IMR-90 (cell line): Measurements from ENCODE around the gene MAG.

Source experiments
- MAZ ChIP-seq: IDR thresholded peaks from 2 replicates; pipeline ENCODE4 v1.6.1; 2012; ENCODE audit warnings: low read depth, mild to moderate bottlenecking, low read length, improper control_type of control experiment, moderate library complexity, borderline replicate concordance
- POLR2A ChIP-seq: IDR thresholded peaks from 2 replicates; pipeline ENCODE4 v1.6.1; 2012; ENCODE audit warnings: mild to moderate bottlenecking, low read depth, low read length
- TF ChIP-seq, protein P1 (sequence below): conservative IDR thresholded peaks from 2 replicates; pipeline ENCODE4 v1.5.1; 2012; ENCODE audit warnings: mild to moderate bottlenecking, low read depth, low read length, improper control_type of control experiment

DNA sequence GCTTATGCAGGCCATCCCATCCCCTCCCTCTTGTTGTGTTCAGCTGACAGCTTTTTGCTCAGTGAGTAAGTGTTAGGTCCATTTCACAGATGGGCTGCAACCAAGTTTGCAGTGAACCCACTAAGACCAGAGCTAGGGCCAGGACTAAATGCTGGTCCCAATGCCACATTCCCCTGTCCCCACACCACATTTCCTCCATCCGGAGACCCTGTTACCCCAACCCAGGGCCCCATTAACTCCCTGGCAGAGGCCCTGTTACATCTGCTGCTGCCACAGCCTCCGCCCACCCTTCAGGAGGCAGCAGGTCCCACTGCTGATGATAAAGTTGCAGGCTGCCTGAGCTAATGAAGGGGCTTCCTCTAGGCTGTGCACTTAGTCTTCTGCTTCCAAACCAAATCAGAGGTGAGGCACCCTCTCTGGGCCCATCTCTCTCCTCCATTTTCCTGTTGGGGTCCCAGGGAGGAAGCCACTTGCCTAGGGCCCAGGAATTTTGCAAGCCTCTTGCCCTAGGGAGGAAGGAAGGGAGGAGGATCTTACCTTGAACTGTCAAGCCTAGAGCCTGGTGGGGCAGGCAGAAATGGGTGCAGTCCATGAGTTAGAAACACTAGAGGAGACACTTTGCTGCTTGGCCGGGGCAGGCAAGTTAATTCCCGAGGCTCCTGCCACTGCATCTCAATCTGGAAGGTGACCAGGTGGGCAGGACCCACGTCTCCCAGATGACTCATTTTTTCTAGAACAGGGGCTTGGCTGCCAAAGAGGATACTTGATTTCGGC lies 26.6 kb upstream of the MAG start:
- TF ChIP-seq, protein P1, sequence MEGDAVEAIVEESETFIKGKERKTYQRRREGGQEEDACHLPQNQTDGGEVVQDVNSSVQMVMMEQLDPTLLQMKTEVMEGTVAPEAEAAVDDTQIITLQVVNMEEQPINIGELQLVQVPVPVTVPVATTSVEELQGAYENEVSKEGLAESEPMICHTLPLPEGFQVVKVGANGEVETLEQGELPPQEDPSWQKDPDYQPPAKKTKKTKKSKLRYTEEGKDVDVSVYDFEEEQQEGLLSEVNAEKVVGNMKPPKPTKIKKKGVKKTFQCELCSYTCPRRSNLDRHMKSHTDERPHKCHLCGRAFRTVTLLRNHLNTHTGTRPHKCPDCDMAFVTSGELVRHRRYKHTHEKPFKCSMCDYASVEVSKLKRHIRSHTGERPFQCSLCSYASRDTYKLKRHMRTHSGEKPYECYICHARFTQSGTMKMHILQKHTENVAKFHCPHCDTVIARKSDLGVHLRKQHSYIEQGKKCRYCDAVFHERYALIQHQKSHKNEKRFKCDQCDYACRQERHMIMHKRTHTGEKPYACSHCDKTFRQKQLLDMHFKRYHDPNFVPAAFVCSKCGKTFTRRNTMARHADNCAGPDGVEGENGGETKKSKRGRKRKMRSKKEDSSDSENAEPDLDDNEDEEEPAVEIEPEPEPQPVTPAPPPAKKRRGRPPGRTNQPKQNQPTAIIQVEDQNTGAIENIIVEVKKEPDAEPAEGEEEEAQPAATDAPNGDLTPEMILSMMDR, result no peak
- no peak for TF ChIP-seq POLR2A
- TF ChIP-seq MAZ, result no peak
